Mesothelial cell of epicardium (in vitro differentiated cells): ENCODE data around the gene KCNH5. TPM values are rescaled to one million over a fixed set of nuclear protein-coding genes. Genes with fewer than 3 reads are reported as not detected.

ENCODE experiments used
- DNase-seq, 2 experiments: peaks; one replicate each; pipeline ENCODE4 v3.0.0; 2021; ENCODE audit warnings: low spot score in 2 of 2; ENCODE audit not compliant: unreplicated experiment in 2 of 2
- H3K27ac Mint-ChIP-seq: 2 replicates; pipeline ENCODE4 v1.8.0; 2021; ENCODE audit warnings: mixed read lengths
- H3K27me3 Mint-ChIP-seq: 2 replicates; pipeline ENCODE4 v1.8.0; 2021; ENCODE audit warnings: low read depth, mixed read lengths
- H3K36me3 Mint-ChIP-seq: 2 replicates; pipeline ENCODE4 v1.8.0; 2021; ENCODE audit warnings: mixed read lengths
- H3K4me1 Mint-ChIP-seq: 2 replicates; pipeline ENCODE4 v1.8.0; 2021; ENCODE audit warnings: mixed read lengths
- H3K4me3 Mint-ChIP-seq: 2 replicates; pipeline ENCODE4 v1.8.0; 2021; ENCODE audit warnings: mild to moderate bottlenecking, moderate library complexity, mixed read lengths
- H3K9me3 Mint-ChIP-seq: 2 replicates; pipeline ENCODE4 v1.8.0; 2021; ENCODE audit warnings: mixed read lengths
- CTCF ChIP-seq: fragments of 200-600 bp; sonication (generic); IDR thresholded peaks from one replicate; pipeline ENCODE4 v1.5.0; 2021; ENCODE audit warnings: antibody characterized with exemption; ENCODE audit not compliant: unreplicated experiment
- total RNA-seq: library from RNA; stranded (reverse); gene quantifications from 3 replicates; pipeline ENCODE4 v1.2.1, GENCODE V29; 2021

KCNH5 gene
- total RNA-seq, result 2.1 to 2.5 TPM (median 2.3 TPM) in 3 replicates

GRCh38 chr14:63045234-63045611, at the start of gene KCNH5:
KCNH5 (minus strand) TSS chr14:63045458; CDS start chr14:63045186, 272 bp downstream.
- TF ChIP-seq CTCF, result no peak
- no peaks in the 10 kb centered on the region for H3K36me3 Mint-ChIP-seq
- H3K4me3 Mint-ChIP-seq, result peak within 1 kb of the TSS; percentile 68
- no peaks in the 10 kb centered on the region for H3K9me3 Mint-ChIP-seq
- H3K4me1 Mint-ChIP-seq, result peaks cover 11% of the 10 kb centered on the region
- peak; percentile 68 to 82 for DNase-seq
- H3K27ac Mint-ChIP-seq, result no peak within 1 kb of the TSS
- H3K27me3 Mint-ChIP-seq, result peaks cover 50% of the 10 kb centered on the region

GRCh38 chr14:63091394-63091996, 46.2 kb upstream of the KCNH5 start:
- no peak for DNase-seq
- Mint-ChIP-seq H3K4me1 (peaks cover 20% of the 10 kb centered on the region), H3K9me3 (peaks cover 4% of the 10 kb centered on the region), H3K4me3 (no peak overlapping the region), H3K27ac (no peak overlapping the region), H3K36me3 (no peaks in the 10 kb centered on the region), H3K27me3 (no peaks in the 10 kb centered on the region)
- TF ChIP-seq CTCF, result peak; percentile 16

- Mint-ChIP-seq H3K9me3 (peaks cover 4% of the 10 kb centered on the region), H3K36me3 (no peaks in the 10 kb centered on the region), H3K27ac (no peak overlapping the region), H3K27me3 (no peaks in the 10 kb centered on the region), H3K4me3 (no peak overlapping the region), H3K4me1 (peaks cover 5% of the 10 kb centered on the region)
- TF ChIP-seq CTCF, result no peak
- DNase-seq, result no peak
Measured at GRCh38 chr14:63088865-63089264, 43.6 kb upstream of the KCNH5 start.

GRCh38 chr14:63078569-63078968, 33.3 kb upstream of the KCNH5 start:
- peaks cover 2% of the 10 kb centered on the region for H3K4me1 Mint-ChIP-seq
- no peaks in the 10 kb centered on the region for H3K36me3 Mint-ChIP-seq
- H3K27me3 Mint-ChIP-seq, result no peaks in the 10 kb centered on the region
- H3K27ac Mint-ChIP-seq, result no peak overlapping the region
- no peak for TF ChIP-seq CTCF
- no peak for DNase-seq
- H3K4me3 Mint-ChIP-seq, result no peak overlapping the region
- H3K9me3 Mint-ChIP-seq, result no peaks in the 10 kb centered on the region

- H3K27ac Mint-ChIP-seq, result no peak overlapping the region
- no peaks in the 10 kb centered on the region for H3K36me3 Mint-ChIP-seq
Measured at GRCh38 chr14:63076488-63076887, 31.2 kb upstream of the KCNH5 start.

More at GRCh38 chr14:63076488-63076887, 31.2 kb upstream of the KCNH5 start:
- H3K27me3 Mint-ChIP-seq, result peaks cover 2% of the 10 kb centered on the region
- TF ChIP-seq CTCF, result no peak
- H3K4me1 Mint-ChIP-seq, result peaks cover 2% of the 10 kb centered on the region
- peaks cover 4% of the 10 kb centered on the region for H3K9me3 Mint-ChIP-seq
- DNase-seq, result no peak
- no peak overlapping the region for H3K4me3 Mint-ChIP-seq
